ENCODE data around the gene GTF3C2.
"Not testable (repeated sequence)": the region's sequence is repeated elsewhere in the genome, so short reads cannot be mapped to it uniquely, and the experiment has no call there.

GTF3C2 gene

DNA sequence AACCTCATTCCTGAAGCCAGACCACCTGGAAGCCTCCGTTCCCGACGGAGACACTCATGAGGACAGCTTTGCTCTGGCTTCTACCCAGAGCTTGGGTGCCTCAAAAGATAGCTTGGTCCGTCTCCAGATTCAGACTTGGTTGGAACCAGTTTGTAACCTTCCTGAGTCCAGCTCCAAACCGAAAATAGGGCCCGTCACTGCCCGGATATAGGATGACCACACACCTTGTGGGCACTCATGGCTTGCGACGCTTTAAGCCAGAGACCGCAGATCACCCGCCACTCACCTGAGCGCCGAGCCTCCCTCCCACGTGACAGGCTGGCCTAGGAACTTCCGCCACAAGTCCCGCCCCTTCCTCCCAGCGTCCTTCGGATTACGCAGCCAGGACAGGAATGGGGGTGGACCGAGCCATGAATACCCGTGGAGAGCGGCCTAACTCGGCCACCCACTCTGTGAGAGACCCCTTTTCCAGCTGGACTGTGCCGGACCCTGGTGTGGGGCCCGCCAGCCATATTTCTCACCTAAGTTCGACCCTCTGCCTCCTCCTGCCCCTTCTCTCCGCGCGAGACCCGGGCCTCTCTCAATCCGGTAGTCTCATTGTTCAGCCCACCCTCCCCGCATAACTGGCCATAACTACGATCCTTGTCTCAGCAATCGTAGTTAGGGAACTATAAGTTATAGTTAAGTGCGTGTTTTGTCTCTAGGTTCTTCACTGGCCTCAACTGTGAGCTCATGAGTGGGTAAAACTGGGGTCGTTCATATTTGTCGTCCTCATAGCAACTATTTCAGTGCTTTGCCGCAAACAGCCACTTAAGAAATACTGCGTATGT, 33.6 kb downstream of the GTF3C2 start, which contains the start of gene MPV17:
Gene MPV17, minus strand, starts transcription at position 332 of the 830 bp plus-strand sequence. CDS start 580 bp downstream, outside the sequence.
- FAIRE-seq: peak; percentile 88
- peak; percentile 97 for DNase-seq (ENCODE audit: insufficient read length, low spot score)

- DNase-seq (ENCODE audit: insufficient read length, low spot score) (no peak), FAIRE-seq (peak; percentile 26)
Observed at GRCh38 chr2:27322301-27322765, 34.2 kb downstream of the GTF3C2 start.

DNA sequence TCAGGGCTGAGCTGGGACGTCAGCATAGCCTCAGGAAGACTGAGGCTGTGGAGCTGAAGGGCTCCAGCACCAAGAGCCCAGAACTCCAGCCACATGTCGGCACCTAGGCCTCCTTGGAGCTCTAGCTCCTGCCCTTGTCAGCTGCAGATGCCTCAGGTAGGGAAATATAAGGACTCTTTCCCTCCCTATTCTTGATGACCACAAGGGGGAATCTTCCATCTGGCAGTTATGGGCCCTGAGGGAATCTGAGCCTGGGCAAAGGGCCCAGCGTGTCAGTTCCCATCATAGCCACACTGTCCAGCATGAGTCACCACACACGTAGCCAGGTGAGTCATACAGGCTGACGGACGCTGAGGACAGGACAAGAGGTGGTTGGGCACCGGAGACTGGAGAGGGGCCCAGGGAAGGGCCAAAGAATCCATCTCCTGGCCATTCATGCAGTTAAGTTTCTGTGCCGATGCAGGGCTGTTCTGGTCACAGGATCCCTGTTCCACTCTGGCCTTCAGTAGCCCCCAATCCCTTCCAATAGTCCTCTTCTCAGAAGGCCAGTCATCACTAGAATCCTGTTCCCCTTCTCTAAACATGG, 35.5 kb downstream of the GTF3C2 start:
- FAIRE-seq (no peak), DNase-seq (ENCODE audit: insufficient read length, low spot score) (no peak)

- not testable (repeated sequence) for DNase-seq (ENCODE audit: insufficient read length, low spot score); FAIRE-seq
Observed at GRCh38 chr2:27319839-27320238, 36.7 kb downstream of the GTF3C2 start.

DNA sequence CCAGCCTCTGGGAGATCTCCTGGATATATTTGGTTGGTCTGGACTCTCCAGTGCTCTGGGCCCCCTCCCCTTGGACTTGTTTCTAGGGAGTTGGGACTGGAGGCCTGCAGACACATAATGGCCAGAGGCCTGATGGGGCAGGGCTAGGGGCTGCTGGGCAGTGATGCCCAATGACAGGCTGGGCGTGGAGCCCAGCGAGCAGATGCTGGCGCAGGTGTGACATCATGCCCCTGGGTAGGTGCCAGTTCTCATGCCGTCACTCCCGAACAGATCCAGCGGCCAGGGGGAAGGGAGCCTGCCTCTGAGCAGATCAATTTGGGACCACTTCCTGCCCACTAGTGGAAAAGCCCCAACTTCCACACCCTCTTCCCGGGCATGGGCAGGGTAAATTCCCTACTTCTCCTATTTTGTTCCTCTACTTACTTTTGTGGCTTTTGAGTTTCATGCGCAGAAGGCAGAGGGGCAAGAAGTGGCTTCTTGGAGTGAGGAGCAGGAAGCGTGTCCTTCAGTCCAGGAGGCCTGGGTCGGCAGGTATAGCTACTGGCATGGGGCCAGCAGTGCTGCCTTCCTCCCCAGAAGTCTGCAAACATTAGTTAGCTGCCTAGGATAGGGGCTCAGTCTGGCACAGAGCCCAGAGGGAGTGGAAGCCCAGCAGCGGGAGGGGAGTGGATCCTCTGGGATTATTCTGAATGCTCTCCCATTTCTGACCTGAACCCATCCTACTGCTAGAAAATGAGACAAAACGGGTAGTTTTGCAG, 39.7 kb downstream of the GTF3C2 start:
- no peak for DNase-seq (ENCODE audit: insufficient read length, low spot score)
- no peak for FAIRE-seq

DNA sequence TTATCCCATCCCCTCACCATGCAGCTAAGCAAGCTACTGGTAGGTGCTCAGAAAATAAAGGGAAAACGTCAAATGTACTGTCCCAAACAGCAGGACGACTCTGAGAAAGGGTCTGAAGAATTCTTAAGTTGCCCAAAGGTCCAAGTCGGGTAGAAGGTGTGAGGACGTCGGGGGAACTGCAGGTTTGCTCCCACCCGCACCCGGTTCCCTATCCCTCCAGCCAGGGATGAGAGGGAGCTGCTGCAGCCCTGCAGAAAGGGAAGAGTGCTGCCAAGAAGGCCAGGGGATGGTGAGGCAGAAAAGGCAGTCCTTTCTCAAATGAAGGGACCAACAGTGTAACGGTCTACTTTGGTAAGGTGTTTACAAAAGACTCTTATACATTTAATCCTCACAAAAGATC, 41.4 kb downstream of the GTF3C2 start:
- FAIRE-seq: no peak
- DNase-seq (ENCODE audit: insufficient read length, low spot score): no peak

DNA sequence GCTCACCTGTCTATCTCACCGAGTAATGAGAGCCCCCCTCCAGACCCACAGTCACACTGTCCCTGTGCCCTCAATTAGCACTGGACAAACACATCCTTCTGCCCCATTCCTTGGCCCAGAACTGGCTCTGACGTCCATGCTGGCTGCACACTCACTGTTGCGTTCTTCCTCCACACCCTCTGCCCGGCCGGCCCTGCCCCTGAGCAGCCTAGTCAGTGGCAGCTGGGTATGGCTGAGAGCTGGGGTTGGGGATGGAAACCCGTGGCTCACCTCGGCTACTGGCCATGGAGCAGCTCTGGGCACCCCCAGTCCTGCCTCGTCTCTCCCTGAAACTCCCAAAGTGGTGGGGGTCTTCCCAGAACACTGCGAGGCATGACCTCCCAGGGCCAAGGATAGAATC, 41.9 kb downstream of the GTF3C2 start:
- FAIRE-seq: no peak
- DNase-seq (ENCODE audit: insufficient read length, low spot score): no peak

DNA sequence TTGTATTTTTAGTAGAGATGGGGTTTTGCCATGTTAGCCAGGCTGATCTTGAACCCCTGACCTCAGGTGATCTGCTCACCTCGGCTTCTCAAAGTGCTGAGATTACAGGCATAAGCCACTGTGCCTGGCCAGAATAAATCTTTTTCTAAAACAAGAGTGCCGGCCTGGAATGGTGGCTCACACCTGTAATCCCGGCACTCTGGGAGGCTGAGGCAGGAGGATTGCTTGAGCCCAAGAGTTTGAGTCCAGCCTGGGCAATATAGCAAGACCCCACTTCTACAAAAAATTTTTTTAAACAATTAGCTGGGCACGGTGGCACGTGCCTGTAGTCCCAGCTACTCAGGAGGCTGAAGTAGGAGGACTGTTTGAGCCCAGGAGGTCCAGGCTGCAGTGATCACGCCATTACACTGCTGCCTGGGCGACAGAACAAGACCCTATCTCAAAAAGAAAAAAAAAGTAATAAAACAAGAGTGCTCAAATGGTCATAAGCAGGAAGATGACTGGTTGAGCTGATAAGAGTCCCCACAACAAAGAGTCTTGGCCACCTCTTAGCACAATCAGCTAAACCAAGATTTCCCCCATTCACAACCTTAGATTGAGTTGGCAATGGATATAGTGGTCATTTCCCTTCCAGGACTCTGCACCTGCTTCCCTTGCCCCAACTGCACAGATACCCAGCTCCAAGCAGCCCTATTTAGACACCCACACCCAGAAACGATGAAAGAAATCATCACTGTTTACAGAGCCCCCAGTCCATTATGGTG, 42.5 kb downstream of the GTF3C2 start:
- DNase-seq (ENCODE audit: insufficient read length, low spot score) (no peak), FAIRE-seq (no peak)

GRCh38 chr2:27312152-27312551, 44.4 kb downstream of the GTF3C2 start:
- no peak for FAIRE-seq
- no peak for DNase-seq (ENCODE audit: insufficient read length, low spot score)

- FAIRE-seq (no peak), DNase-seq (ENCODE audit: insufficient read length, low spot score) (no peak)
Observed at GRCh38 chr2:27309651-27310050, 46.9 kb downstream of the GTF3C2 start.

- FAIRE-seq (no peak), DNase-seq (ENCODE audit: insufficient read length, low spot score) (no peak)
Observed at GRCh38 chr2:27308359-27308881, 48.1 kb downstream of the GTF3C2 start, which contains the start of gene UCN. Gene UCN, minus strand, starts transcription at chr2:27308445. Its CDS starts 550 bp downstream, at chr2:27307895.

DNA sequence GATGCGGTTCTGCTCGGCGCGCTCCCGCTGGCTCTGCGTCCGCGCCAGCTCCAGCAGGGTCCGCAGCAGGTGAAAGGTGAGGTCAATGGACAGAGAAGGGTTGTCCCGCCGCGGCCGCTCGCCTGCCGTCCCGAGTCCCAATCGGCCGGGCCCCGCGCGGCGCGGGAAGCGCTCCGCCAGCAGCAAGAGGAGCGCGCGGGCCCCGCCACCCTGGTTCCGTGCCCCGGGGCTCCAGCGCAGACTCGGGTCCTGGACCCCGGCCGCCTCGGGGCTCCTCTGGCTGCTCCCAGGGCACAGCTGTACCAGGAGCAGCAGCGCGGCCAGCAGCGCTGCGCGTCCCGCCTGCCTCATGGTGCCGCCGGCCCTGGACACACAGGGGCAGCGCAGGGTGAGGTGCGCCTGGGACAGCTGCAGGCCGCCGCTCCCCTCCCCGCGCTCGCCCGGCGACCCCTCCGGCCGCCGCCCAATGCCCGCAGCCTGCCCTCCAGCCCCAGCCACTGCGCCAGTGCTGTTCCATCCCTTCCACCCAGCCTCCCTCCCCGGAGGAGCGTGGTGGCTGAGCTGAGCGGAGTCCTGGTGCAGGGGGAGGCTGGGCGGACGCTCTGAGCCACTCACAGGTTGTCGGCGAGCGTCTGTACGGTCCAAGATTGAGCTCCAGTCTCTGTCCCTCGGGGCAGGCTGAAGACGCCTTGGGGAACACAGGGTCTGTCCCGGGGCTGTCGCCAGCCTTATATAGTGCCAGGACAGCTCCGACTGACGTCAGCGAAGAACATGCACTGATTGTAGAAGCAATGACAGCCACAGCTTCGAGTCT, 48.8 kb downstream of the GTF3C2 start:
- no peak for FAIRE-seq
- no peak for DNase-seq (ENCODE audit: insufficient read length, low spot score)

DNA sequence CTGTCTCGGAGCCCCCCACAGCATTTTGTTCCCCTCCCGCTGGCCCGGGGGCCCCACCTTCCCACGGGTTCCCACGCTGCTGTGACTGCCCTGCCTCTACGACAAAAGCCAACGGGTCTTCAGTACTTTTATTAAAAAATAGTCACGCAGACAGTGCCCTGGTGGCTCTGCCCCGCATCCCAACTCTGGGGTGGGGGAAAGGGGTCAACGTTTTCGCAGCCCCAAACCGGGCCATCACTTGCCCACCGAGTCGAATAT, 49.3 kb downstream of the GTF3C2 start:
- FAIRE-seq (no peak), DNase-seq (ENCODE audit: insufficient read length, low spot score) (no peak)

DNA sequence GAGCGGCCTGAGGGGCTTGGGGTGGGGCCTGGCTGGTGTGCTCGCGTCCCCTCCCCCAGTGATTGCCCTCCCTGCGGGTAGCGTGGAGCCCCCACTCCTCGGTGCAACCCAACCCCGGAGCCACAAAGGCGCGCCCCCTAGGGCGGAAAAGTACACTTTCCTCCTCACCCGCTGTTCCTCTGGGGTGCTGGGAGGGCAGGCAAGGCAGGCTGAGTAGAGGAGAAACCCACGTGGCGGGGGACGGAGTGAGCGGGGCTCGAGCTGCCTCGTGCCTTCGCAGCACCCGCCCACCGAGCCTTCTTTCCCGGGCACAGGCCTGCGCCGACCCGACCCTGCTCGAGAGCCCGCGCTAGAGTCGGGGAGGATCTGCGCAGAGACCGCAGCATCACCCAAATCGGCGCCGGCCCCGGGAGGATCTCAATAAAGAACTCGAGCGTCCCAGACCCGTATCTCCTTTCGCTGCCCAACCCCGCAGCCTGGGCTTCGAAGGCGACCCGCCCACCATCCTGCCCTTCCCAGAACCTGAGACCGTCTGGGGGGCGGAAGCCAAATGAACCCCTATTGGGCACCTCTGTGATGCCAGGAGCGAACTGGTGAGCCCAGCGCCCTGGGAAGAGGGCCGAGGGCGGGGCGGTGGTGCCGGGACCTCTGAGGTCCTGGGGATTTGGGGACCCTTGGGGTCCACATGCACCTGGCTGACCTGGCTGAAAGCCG, 49.8 kb downstream of the GTF3C2 start:
- FAIRE-seq (no peak), DNase-seq (ENCODE audit: insufficient read length, low spot score) (no peak)

GRCh38 chr2:27306136-27306535, 50.4 kb downstream of the GTF3C2 start:
- FAIRE-seq (no peak), DNase-seq (ENCODE audit: insufficient read length, low spot score) (no peak)

DNA sequence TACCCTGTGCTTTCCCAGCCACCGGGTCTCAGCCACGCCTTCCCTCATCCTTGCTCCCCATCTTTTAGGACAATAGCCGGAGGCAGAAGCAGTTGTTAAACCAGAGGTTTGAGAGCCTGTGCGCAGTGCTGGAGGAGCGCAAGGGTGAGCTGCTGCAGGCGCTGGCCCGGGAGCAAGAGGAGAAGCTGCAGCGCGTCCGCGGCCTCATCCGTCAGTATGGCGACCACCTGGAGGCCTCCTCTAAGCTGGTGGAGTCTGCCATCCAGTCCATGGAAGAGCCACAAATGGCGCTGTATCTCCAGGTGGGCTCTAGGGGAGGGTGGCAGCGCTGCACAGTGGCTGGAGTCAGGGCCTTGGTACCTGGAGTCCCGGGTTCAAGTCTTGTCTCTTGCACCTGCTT, 51.0 kb downstream of the GTF3C2 start:
- DNase-seq (ENCODE audit: insufficient read length, low spot score) (no peak), FAIRE-seq (no peak)

DNA sequence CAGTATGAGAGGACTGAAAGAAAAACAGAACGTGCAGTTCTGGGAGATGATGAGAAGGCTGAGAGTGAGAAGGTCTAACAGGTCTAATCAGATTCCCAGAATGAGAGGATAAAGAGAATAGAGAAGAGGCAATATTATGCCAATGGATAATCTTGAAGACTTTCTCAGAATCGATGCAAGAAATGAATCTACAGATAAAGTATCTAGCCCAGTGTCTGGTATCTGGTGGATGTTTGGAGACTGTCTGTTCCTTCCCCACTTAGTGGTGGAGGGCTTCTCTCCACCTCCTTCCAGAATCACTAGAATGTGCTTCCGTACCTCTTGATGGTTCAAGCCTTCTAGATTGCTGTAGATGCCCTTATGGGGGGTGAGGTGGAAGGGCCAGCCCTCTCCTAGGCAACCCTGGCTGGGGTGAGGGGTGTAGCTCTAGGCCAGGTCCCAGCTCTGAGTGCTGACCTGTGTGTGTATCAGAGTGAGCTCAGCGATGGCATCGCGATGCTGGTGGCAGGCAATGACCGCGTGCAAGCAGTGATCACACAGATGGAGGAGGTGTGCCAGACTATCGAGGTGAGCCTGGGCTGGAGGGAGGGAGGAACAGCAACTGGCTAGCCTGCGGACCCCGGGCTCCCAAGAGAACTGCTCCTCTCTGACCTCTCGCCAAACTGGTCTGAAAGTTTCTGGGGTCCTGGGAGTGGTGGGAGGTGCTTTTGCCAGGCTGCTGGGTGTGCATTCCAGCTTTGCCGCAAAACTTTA, 51.9 kb downstream of the GTF3C2 start:
- DNase-seq (ENCODE audit: insufficient read length, low spot score): no peak
- FAIRE-seq: no peak

All from GM19239 (cell line).